Liver (tissue), 9 donors: ENCODE data around the gene MS4A8. TPM values are rescaled to one million over a fixed set of nuclear protein-coding genes. Genes with fewer than 3 reads are reported as not detected.

ENCODE experiments used
- DNase-seq: peaks from one replicate; pipeline ENCODE4 v3.0.0-alpha.2; 2017; ENCODE audit warnings: low spot score
- H3K27ac ChIP-seq, 2 donors: one replicate each; pipeline ENCODE4 v1.7.0; 2013; ENCODE audit warnings: inconsistent platforms in 2 of 2, low read length in 2 of 2, control low read depth in 1 of 2, low read depth in 1 of 2, mild to moderate bottlenecking in 1 of 2
- H3K27me3 ChIP-seq, 4 donors: one replicate each; pipeline versions ENCODE4 v1.6.1 to v1.7.0; 2013; ENCODE audit warnings: low read length in 3 of 4, inconsistent platforms in 1 of 4, mild to moderate bottlenecking in 1 of 4, moderate library complexity in 1 of 4; ENCODE audit not compliant: control insufficient read depth in 4 of 4, insufficient read depth in 4 of 4
- H3K36me3 ChIP-seq, 4 donors: one replicate each; pipeline versions ENCODE4 v1.6.1 to v1.7.0; 2013; ENCODE audit warnings: low read length in 3 of 4, mild to moderate bottlenecking in 3 of 4, low read depth in 1 of 4, moderate library complexity in 1 of 4; ENCODE audit not compliant: control insufficient read depth in 4 of 4, insufficient read depth in 3 of 4
- H3K4me1 ChIP-seq, 4 donors: one replicate each; pipeline versions ENCODE4 v1.6.1 to v1.7.0; 2013; ENCODE audit warnings: low read length in 3 of 4, mild to moderate bottlenecking in 3 of 4, moderate library complexity in 1 of 4; ENCODE audit not compliant: control insufficient read depth in 4 of 4, insufficient read depth in 4 of 4
- H3K4me3 ChIP-seq, 3 donors: one replicate each; pipeline versions ENCODE4 v1.6.1 to v1.7.0; 2013; ENCODE audit warnings: low read length in 3 of 3, control low read depth in 1 of 3, low read depth in 1 of 3, mild to moderate bottlenecking in 1 of 3
- H3K9ac ChIP-seq, 2 donors: one replicate each; pipeline ENCODE4 v1.7.0; 2013; ENCODE audit warnings: low read length in 2 of 2, mild to moderate bottlenecking in 2 of 2, moderate library complexity in 2 of 2, control low read depth in 1 of 2, low read depth in 1 of 2
- H3K9me3 ChIP-seq, 4 donors: one replicate each; pipeline versions ENCODE4 v1.6.1 to v1.7.0; 2013; ENCODE audit warnings: low read length in 3 of 4; ENCODE audit not compliant: control insufficient read depth in 4 of 4
- ATF3 ChIP-seq: IDR thresholded peaks from 2 replicates; pipeline ENCODE4 v1.6.1; 2016; ENCODE audit warnings: antibody characterized with exemption
- CTCF ChIP-seq: fragments of 150-350 bp; IDR thresholded peaks from 2 replicates; pipeline ENCODE4 v1.5.1; 2017; ENCODE audit warnings: improper control_type of control experiment, low read depth, low read length; ENCODE audit not compliant: missing input control
- EGR1 ChIP-seq, 2 donors: IDR thresholded peaks; 2 replicates each; pipeline ENCODE4 v1.6.1; 2016 to 2018; ENCODE audit warnings: antibody characterized with exemption in 2 of 2, low read depth in 2 of 2
- FOXA1 ChIP-seq: IDR thresholded peaks from 2 replicates; pipeline ENCODE4 v1.6.1; 2016; ENCODE audit warnings: antibody characterized with exemption
- GABPA ChIP-seq, 2 donors: IDR thresholded peaks in 1 of 2; conservative IDR thresholded peaks in 1 of 2; 2 replicates each; pipeline ENCODE4 v1.6.1; 2016; ENCODE audit warnings: antibody characterized with exemption in 2 of 2, mild to moderate bottlenecking in 1 of 2, moderate library complexity in 1 of 2
- HNF4A ChIP-seq, 2 donors: conservative IDR thresholded peaks; 2 replicates each; pipeline ENCODE4 v1.6.1; 2016; ENCODE audit warnings: antibody characterized with exemption in 2 of 2, mild to moderate bottlenecking in 2 of 2
- HNF4G ChIP-seq: IDR thresholded peaks from 2 replicates; pipeline ENCODE4 v1.6.1; 2016; ENCODE audit warnings: antibody characterized with exemption
- JUND ChIP-seq, 2 donors: IDR thresholded peaks; 2 replicates each; pipeline ENCODE4 v1.6.1; 2016; ENCODE audit warnings: antibody characterized with exemption in 2 of 2
- MAX ChIP-seq: IDR thresholded peaks from 2 replicates; pipeline ENCODE4 v1.6.1; 2016; ENCODE audit warnings: antibody characterized with exemption
- NR2F2 ChIP-seq: IDR thresholded peaks from 2 replicates; pipeline ENCODE4 v1.6.1; 2016; ENCODE audit warnings: antibody characterized with exemption
- RAD21 ChIP-seq, 2 donors: IDR thresholded peaks; 2 replicates each; pipeline ENCODE4 v1.6.1; 2016; ENCODE audit warnings: antibody characterized with exemption in 2 of 2, mild to moderate bottlenecking in 2 of 2
- REST ChIP-seq: IDR thresholded peaks from 2 replicates; pipeline ENCODE4 v1.6.1; 2016; ENCODE audit warnings: antibody characterized with exemption, mild to moderate bottlenecking
- RXRA ChIP-seq, 2 donors: IDR thresholded peaks; 2 replicates each; pipeline ENCODE4 v1.6.1; 2017 to 2018; ENCODE audit warnings: antibody characterized with exemption in 2 of 2, mild to moderate bottlenecking in 1 of 2
- SP1 ChIP-seq: IDR thresholded peaks from 2 replicates; pipeline ENCODE4 v1.6.1; 2018; ENCODE audit warnings: antibody characterized with exemption, mild to moderate bottlenecking
- TAF1 ChIP-seq: conservative IDR thresholded peaks from 2 replicates; pipeline ENCODE4 v1.6.1; 2016; ENCODE audit warnings: antibody characterized with exemption, mild to moderate bottlenecking
- YY1 ChIP-seq: IDR thresholded peaks from 2 replicates; pipeline ENCODE4 v1.6.1; 2016; ENCODE audit warnings: antibody characterized with exemption, mild to moderate bottlenecking
- ZBTB33 ChIP-seq: IDR thresholded peaks from 2 replicates; pipeline ENCODE4 v1.6.1; 2016; ENCODE audit warnings: antibody characterized with exemption
- polyA plus RNA-seq, 2 donors: library from polyadenylated mRNA; stranded (reverse) in 1 of 2; unstranded in 1 of 2; fragments of 200-250 nt in 1 of 2; fragments of >200 nt in 1 of 2; fragmentation: Nextera tagmentation in 1 of 2; extraction: Ambion mirVana in 1 of 2; gene quantifications; one replicate each; pipeline versions ENCODE4 v1.2.1 to v1.2.3, GENCODE V29; 2013 to 2015
- total RNA-seq, 2 donors: library from RNA; depleted of rRNA; stranded (reverse); fragments of >200 nt; gene quantifications; one replicate each; pipeline ENCODE4 v1.2.3, GENCODE V29; 2014
- donor health status: healthy.
- donor health status: healthy.
- donor health status: healthy.
- donor health status: healthy.
- donor health status: healthy.

MS4A8 gene
- total and polyA plus RNA-seq, 4 donors: 0.08 TPM; not detected in 3

- H3K4me3 ChIP-seq: no peak overlapping the region
- no peak for TF ChIP-seq JUND (IDR thresholded peaks at IDR 0.05)
- no peak for TF ChIP-seq FOXA1
- TF ChIP-seq GABPA (IDR thresholded peaks at IDR 0.05 in 1 of 2, conservative IDR thresholded peaks at IDR 0.05 in 1 of 2): no peak
- TF ChIP-seq HNF4A (conservative IDR thresholded peaks at IDR 0.05): no peak
- TF ChIP-seq MAX: no peak
- TF ChIP-seq HNF4G: no peak
- no peak for TF ChIP-seq SP1
- TF ChIP-seq RXRA (IDR thresholded peaks at IDR 0.05): no peak
- TF ChIP-seq ATF3: no peak
- no peak for TF ChIP-seq EGR1 (IDR thresholded peaks at IDR 0.05; ENCODE audit: low read depth in 2 of 2)
- TF ChIP-seq TAF1: no peak
- TF ChIP-seq CTCF: no peak
- no peak for TF ChIP-seq YY1
- TF ChIP-seq RAD21 (IDR thresholded peaks at IDR 0.05): no peak
- TF ChIP-seq ZBTB33: no peak
- TF ChIP-seq NR2F2: no peak
- TF ChIP-seq REST: no peak
- H3K36me3 ChIP-seq: no peaks in the 10 kb centered on the region
- no peaks in the 10 kb centered on the region for H3K4me1 ChIP-seq
- no peak overlapping the region for H3K9ac ChIP-seq
- no peak for DNase-seq
- no peak overlapping the region for H3K27ac ChIP-seq
- H3K27me3 ChIP-seq: no peaks in the 10 kb centered on the region
- H3K9me3 ChIP-seq: peaks cover 5 to 13% (median 7%) of the 10 kb centered on the region in 4 donors
Observed at GRCh38 chr11:60679879-60680278, 19.5 kb upstream of the MS4A8 start.
